Smooth muscle cell (in vitro differentiated cells): ENCODE measurements around the gene KCNMA1. TPM values are rescaled to one million over a fixed set of nuclear protein-coding genes. Genes with fewer than 3 reads are reported as not detected.

ENCODE experiments used
- DNase-seq: peaks from one replicate; lab custom pipeline; 2025; ENCODE audit not compliant: unreplicated experiment; lab: John Stamatoyannopoulos, UW
- H2AFZ ChIP-seq: fragments of 200-600 bp; sonication (generic); 2 replicates; pipeline ENCODE4 v1.6.0; 2016; ENCODE audit warnings: antibody characterized with exemption, low read depth, mild to moderate bottlenecking
- H3F3A ChIP-seq: fragments of 200-600 bp; sonication (generic); 2 replicates; pipeline ENCODE4 v1.6.0; 2017; ENCODE audit warnings: antibody characterized with exemption, low read depth
- H3K27ac ChIP-seq: fragments of 200-600 bp; sonication (generic); 2 replicates; pipeline ENCODE4 v1.5.1; 2016; ENCODE audit warnings: low read depth, mild to moderate bottlenecking
- H3K27me3 ChIP-seq: fragments of 200-600 bp; sonication (generic); 2 replicates; pipeline ENCODE4 v1.6.1; 2016; ENCODE audit warnings: low read depth, mild to moderate bottlenecking
- H3K36me3 ChIP-seq: fragments of 200-600 bp; sonication (generic); 2 replicates; pipeline ENCODE4 v1.5.1; 2016; ENCODE audit warnings: low read depth
- H3K4me1 ChIP-seq: fragments of 200-600 bp; sonication (generic); 2 replicates; pipeline ENCODE4 v1.5.1; 2016; ENCODE audit warnings: low read depth
- H3K4me2 ChIP-seq: fragments of 200-600 bp; sonication (generic); 2 replicates; pipeline ENCODE4 v1.6.0; 2016; ENCODE audit warnings: mild to moderate bottlenecking
- H3K4me3 ChIP-seq: fragments of 200-600 bp; sonication (generic); 2 replicates; pipeline ENCODE4 v1.5.1; 2016; ENCODE audit warnings: mild to moderate bottlenecking
- H3K79me2 ChIP-seq: fragments of 200-600 bp; sonication (generic); 2 replicates; pipeline ENCODE4 v1.6.0; 2016; ENCODE audit warnings: low read depth, mild to moderate bottlenecking
- H3K9ac ChIP-seq: fragments of 200-600 bp; sonication (generic); 2 replicates; pipeline ENCODE4 v1.6.0; 2016; ENCODE audit warnings: low read depth
- H3K9me3 ChIP-seq: fragments of 200-600 bp; sonication (generic); replicated peaks from 2 replicates; pipeline ENCODE4 v1.5.1; 2016; ENCODE audit warnings: low read depth
- H4K20me1 ChIP-seq: fragments of 200-600 bp; sonication (generic); 2 replicates; pipeline ENCODE4 v1.6.0; 2016; ENCODE audit warnings: low read depth
- CTCF ChIP-seq: fragments of 200-600 bp; sonication (generic); IDR thresholded peaks from 2 replicates; pipeline ENCODE4 v1.5.1; 2017; ENCODE audit warnings: borderline replicate concordance, mild to moderate bottlenecking, antibody characterized with exemption; ENCODE audit not compliant: insufficient read depth, poor library complexity, severe bottlenecking
- WGBS: methylation state at CpG from one replicate; pipeline ENCODE4 v1.1.7; 2016; ENCODE audit warnings: low lambda C conversion rate; 5-methylcytosine and 5-hydroxymethylcytosine counted together
- polyA plus RNA-seq: library from polyadenylated mRNA; unstranded; fragments of >200 nt; fragmentation: Nextera tagmentation; extraction: Ambion mirVana; gene quantifications from 2 replicates; pipeline ENCODE4 v1.2.1, GENCODE V29; 2016
- total RNA-seq: library from RNA; depleted of rRNA; stranded (reverse); fragments of >200 nt; gene quantifications from 2 replicates; pipeline ENCODE4 v1.2.3, GENCODE V29; 2014

The KCNMA1 gene
- total and polyA plus RNA-seq, 2 experiments from 2014 or later, result 9.1 to 23.4 TPM

GRCh38 chr10:76969366-76969948, 668.2 kb downstream of the KCNMA1 start:
- no peak for TF ChIP-seq CTCF
- Histone ChIP-seq H3K4me1 (peaks cover 6% of the 10 kb centered on the region), H3K4me3 (no peak overlapping the region), H3F3A (peaks cover 28% of the 10 kb centered on the region), H3K27me3 (no peaks in the 10 kb centered on the region), H3K79me2 (no peaks in the 10 kb centered on the region), H3K9me3 (no peaks in the 10 kb centered on the region), H3K27ac (no peak overlapping the region), H3K36me3 (no peaks in the 10 kb centered on the region), H2AFZ (no peak overlapping the region), H4K20me1 (no peaks in the 10 kb centered on the region), H3K4me2 (peak overlapping the region; percentile 26), H3K9ac (no peak overlapping the region)
- no peak for DNase-seq
- WGBS, result 55% methylated on average over 9 of the region's 9 CpGs

GRCh38 chr10:76968483-76968882, 669.1 kb downstream of the KCNMA1 start:
- TF ChIP-seq CTCF, result no peak
- WGBS, result 92% methylated on average over 2 of the region's 2 CpGs
- no peak overlapping the region for H3K4me2 ChIP-seq
- no peaks in the 10 kb centered on the region for H3K79me2 ChIP-seq
- DNase-seq, result no peak
- H3K27me3 ChIP-seq, result no peaks in the 10 kb centered on the region
- H3K9ac ChIP-seq, result no peak overlapping the region
- no peaks in the 10 kb centered on the region for H3K9me3 ChIP-seq
- no peak overlapping the region for H3K4me3 ChIP-seq
- H3K4me1 ChIP-seq, result peaks cover 6% of the 10 kb centered on the region
- no peaks in the 10 kb centered on the region for H3K36me3 ChIP-seq
- H3K27ac ChIP-seq, result no peak overlapping the region
- no peaks in the 10 kb centered on the region for H4K20me1 ChIP-seq
- no peak overlapping the region for H2AFZ ChIP-seq
- H3F3A ChIP-seq, result peaks cover 25% of the 10 kb centered on the region

GRCh38 chr10:76962851-76963250, 674.8 kb downstream of the KCNMA1 start:
- H2AFZ ChIP-seq, result no peak overlapping the region
- DNase-seq, result no peak
- H3K9me3 ChIP-seq, result no peaks in the 10 kb centered on the region
- H3K27ac ChIP-seq, result no peak overlapping the region
- H3K4me1 ChIP-seq, result no peaks in the 10 kb centered on the region
- H3K36me3 ChIP-seq, result no peaks in the 10 kb centered on the region
- H4K20me1 ChIP-seq, result no peaks in the 10 kb centered on the region
- no peaks in the 10 kb centered on the region for H3K27me3 ChIP-seq
- no peaks in the 10 kb centered on the region for H3K79me2 ChIP-seq
- H3F3A ChIP-seq, result peaks cover 6% of the 10 kb centered on the region
- peak overlapping the region; percentile 20 for H3K4me2 ChIP-seq
- H3K4me3 ChIP-seq, result no peak overlapping the region
- no peak for TF ChIP-seq CTCF
- H3K9ac ChIP-seq, result no peak overlapping the region
- 49% methylated on average over 4 of the region's 4 CpGs for WGBS

GRCh38 chr10:76961841-76962240, 675.8 kb downstream of the KCNMA1 start:
- Histone ChIP-seq H2AFZ (no peak overlapping the region), H3F3A (peaks cover 6% of the 10 kb centered on the region), H3K4me2 (no peak overlapping the region), H3K4me1 (no peaks in the 10 kb centered on the region), H3K27ac (no peak overlapping the region), H3K4me3 (no peak overlapping the region), H4K20me1 (no peaks in the 10 kb centered on the region), H3K9ac (no peak overlapping the region), H3K79me2 (no peaks in the 10 kb centered on the region), H3K27me3 (no peaks in the 10 kb centered on the region), H3K9me3 (no peaks in the 10 kb centered on the region), H3K36me3 (no peaks in the 10 kb centered on the region)
- DNase-seq, result no peak
- WGBS, result 40% methylated on average over 5 of the region's 5 CpGs
- no peak for TF ChIP-seq CTCF
